K562 (cell line): ENCODE measurements around the gene NTRK1. TPM values are rescaled to one million over a fixed set of nuclear protein-coding genes. Genes with fewer than 3 reads are reported as not detected.

Experiments used
- CHCHD3 ChIP-seq: fragments of 250-450 bp; sonication (Bioruptor Pico); IDR thresholded peaks from 2 replicates; pipeline ENCODE4 v2.1.2; 2022; ENCODE audit warnings: mild to moderate bottlenecking
- FOXK1 ChIP-seq: sonication (generic); formaldehyde crosslinking; IDR thresholded peaks from 2 replicates; pipeline ENCODE4 v1.8.0; 2022; ENCODE audit warnings: missing genetic modification reagents, mild to moderate bottlenecking, borderline replicate concordance
- MED1 ChIP-seq: sonication (generic); formaldehyde crosslinking; IDR thresholded peaks from 2 replicates; pipeline ENCODE4 v1.8.1; 2023; ENCODE audit warnings: missing genetic modification reagents, borderline replicate concordance
- ZBTB49 ChIP-seq: sonication (generic); formaldehyde crosslinking; IDR thresholded peaks from 2 replicates; pipeline ENCODE4 v1.8.0; 2022; ENCODE audit warnings: missing genetic modification reagents, mild to moderate bottlenecking, borderline replicate concordance
- ZNF253 ChIP-seq: fragments of 250-450 bp; sonication (Bioruptor Pico); conservative IDR thresholded peaks from 2 replicates; pipeline ENCODE4 v1.6.1; 2021; ENCODE audit warnings: mild to moderate bottlenecking
- ZNF395 ChIP-seq: fragments of 200-800 bp; sonication (Bioruptor generic); IDR thresholded peaks from 2 replicates; pipeline ENCODE4 v1.6.1; 2017; ENCODE audit warnings: missing genetic modification characterization, missing compliant biosample characterization
- ZNF408 ChIP-seq: fragments of 250-450 bp; sonication (Bioruptor Pico); IDR thresholded peaks from 2 replicates; pipeline ENCODE4 v1.4.0; 2020; ENCODE audit warnings: low read depth, mild to moderate bottlenecking, moderate library complexity
- ZSCAN32 ChIP-seq: fragments of 450-650 bp; formaldehyde crosslinking; IDR thresholded peaks from 2 replicates; pipeline ENCODE4 v1.4.0; 2020; ENCODE audit warnings: mild to moderate bottlenecking, moderate library complexity
- polyA plus RNA-seq, 8 experiments: library from polyadenylated mRNA; depleted of rRNA in 4 of 8; stranded (reverse) in 5 of 8; unstranded in 3 of 8; fragments of >200 nt; fragmentation: Nextera tagmentation in 2 of 8; fragmentation: Illumina TruSeq in 1 of 8; extraction: Ambion mirVana in 2 of 8; extraction: Trizol in 1 of 8; gene quantifications; 2 replicates each; pipeline versions ENCODE4 v1.2.1 to v1.2.3, GENCODE V29; 2011 to 2014; ENCODE audit warnings: inconsistent platforms in 1 of 8, missing spikeins in 1 of 8
- total RNA-seq, 7 experiments: library from RNA; depleted of rRNA in 6 of 7; stranded (reverse); fragments of >200 nt in 6 of 7; fragmentation: Illumina TruSeq in 2 of 7; extraction: Trizol in 2 of 7; gene quantifications; 2 replicates each; pipeline versions ENCODE4 v1.2.1 to v1.2.3, GENCODE V29; 2011 to 2021; ENCODE audit warnings: low replicate concordance in 1 of 7
- TF ChIP-seq, protein P1 (sequence below): fragments of 450-650 bp; conservative IDR thresholded peaks from 2 replicates; pipeline ENCODE4 v1.6.1; 2016; ENCODE audit warnings: missing genetic modification characterization, low read depth, mild to moderate bottlenecking, control low read depth, missing compliant biosample characterization
- TF ChIP-seq, protein P2 (sequence below): sonication (generic); formaldehyde crosslinking; IDR thresholded peaks from 2 replicates; pipeline ENCODE4 v1.8.0; 2023; ENCODE audit warnings: mild to moderate bottlenecking, missing genetic modification reagents
- TF ChIP-seq, protein P3 (sequence below), 3 experiments: fragments of 200-800 bp in 1 of 3; fragments of 250-450 bp in 1 of 3; fragments of 450-650 bp in 1 of 3; sonication (Bioruptor Pico) in 1 of 3; sonication (Bioruptor generic) in 1 of 3; formaldehyde crosslinking in 1 of 3; IDR thresholded peaks; 2 replicates each; pipeline versions ENCODE4 v1.6.1 to v1.8.0; 2016 to 2022; ENCODE audit warnings: mild to moderate bottlenecking in 2 of 3, missing genetic modification characterization in 2 of 3, missing compliant biosample characterization in 1 of 3, moderate library complexity in 1 of 3
- TF ChIP-seq, protein P4 (sequence below): sonication (generic); formaldehyde crosslinking; IDR thresholded peaks from 2 replicates; pipeline ENCODE4 v1.8.0; 2022; ENCODE audit warnings: mild to moderate bottlenecking, missing genetic modification reagents, borderline replicate concordance

The NTRK1 gene
- total and polyA plus RNA-seq, 9 of the 15 experiments (the other 6 are each of a cell fraction or from before 2014, with no cell fraction given): 0.46 to 30.0 (median 7.9) TPM

DNA sequence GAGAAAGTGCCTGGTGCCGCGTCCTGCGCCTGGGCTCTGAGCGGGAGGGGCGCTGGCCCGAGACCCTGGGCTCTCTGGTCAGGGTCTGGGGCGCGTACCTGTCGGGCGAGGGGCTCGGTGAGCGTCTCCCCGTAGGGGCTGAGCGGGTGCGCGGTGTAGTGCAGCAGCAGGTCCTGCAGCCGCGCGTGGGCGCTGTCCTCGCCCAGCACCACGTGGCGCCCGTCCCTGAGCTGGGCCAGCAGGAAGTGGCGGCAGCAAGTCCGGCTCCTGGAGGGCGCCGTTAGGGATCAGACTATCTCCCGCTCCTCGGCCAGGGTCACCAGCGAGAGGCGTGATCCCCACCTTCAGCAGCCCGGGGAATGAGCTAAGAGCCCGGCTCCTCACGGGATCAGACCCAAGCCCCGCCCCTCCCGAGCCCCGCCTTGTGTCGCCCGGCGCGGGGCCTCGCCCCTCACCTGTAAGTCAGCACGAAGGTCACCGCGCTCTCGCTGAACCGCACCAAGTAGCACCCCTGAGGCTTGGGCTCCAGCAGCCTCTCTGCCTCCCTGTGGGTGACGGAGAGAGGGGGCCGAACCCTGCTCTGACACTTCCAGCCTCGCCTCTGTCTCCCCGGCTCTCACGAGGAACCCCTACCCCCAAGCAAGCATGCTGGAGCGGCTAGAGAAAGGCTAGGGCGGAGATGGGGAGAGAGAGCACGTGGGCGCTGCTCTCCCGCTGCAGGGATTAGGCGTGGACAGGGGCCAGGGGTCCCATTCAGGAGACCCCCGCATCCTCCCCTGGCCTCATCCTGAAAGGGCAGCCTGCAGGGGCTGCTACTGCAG lies 46.7 kb upstream of the NTRK1 start (continued):
- TF ChIP-seq, protein P1, sequence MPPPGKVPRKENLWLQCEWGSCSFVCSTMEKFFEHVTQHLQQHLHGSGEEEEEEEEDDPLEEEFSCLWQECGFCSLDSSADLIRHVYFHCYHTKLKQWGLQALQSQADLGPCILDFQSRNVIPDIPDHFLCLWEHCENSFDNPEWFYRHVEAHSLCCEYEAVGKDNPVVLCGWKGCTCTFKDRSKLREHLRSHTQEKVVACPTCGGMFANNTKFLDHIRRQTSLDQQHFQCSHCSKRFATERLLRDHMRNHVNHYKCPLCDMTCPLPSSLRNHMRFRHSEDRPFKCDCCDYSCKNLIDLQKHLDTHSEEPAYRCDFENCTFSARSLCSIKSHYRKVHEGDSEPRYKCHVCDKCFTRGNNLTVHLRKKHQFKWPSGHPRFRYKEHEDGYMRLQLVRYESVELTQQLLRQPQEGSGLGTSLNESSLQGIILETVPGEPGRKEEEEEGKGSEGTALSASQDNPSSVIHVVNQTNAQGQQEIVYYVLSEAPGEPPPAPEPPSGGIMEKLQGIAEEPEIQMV (tag): no peak
- TF ChIP-seq ZSCAN32 (no peak), ZNF253 (CRISPR knock-in tag) (no peak), MED1 (CRISPR knock-in tag) (no peak), CHCHD3 (CRISPR knock-in tag) (no peak), ZBTB49 (no peak), FOXK1 (CRISPR knock-in tag) (no peak), ZNF408 (CRISPR knock-in tag) (no peak), ZNF395 (no peak)
- TF ChIP-seq, protein P2, sequence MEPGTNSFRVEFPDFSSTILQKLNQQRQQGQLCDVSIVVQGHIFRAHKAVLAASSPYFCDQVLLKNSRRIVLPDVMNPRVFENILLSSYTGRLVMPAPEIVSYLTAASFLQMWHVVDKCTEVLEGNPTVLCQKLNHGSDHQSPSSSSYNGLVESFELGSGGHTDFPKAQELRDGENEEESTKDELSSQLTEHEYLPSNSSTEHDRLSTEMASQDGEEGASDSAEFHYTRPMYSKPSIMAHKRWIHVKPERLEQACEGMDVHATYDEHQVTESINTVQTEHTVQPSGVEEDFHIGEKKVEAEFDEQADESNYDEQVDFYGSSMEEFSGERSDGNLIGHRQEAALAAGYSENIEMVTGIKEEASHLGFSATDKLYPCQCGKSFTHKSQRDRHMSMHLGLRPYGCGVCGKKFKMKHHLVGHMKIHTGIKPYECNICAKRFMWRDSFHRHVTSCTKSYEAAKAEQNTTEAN: no peak
- TF ChIP-seq, protein P3, sequence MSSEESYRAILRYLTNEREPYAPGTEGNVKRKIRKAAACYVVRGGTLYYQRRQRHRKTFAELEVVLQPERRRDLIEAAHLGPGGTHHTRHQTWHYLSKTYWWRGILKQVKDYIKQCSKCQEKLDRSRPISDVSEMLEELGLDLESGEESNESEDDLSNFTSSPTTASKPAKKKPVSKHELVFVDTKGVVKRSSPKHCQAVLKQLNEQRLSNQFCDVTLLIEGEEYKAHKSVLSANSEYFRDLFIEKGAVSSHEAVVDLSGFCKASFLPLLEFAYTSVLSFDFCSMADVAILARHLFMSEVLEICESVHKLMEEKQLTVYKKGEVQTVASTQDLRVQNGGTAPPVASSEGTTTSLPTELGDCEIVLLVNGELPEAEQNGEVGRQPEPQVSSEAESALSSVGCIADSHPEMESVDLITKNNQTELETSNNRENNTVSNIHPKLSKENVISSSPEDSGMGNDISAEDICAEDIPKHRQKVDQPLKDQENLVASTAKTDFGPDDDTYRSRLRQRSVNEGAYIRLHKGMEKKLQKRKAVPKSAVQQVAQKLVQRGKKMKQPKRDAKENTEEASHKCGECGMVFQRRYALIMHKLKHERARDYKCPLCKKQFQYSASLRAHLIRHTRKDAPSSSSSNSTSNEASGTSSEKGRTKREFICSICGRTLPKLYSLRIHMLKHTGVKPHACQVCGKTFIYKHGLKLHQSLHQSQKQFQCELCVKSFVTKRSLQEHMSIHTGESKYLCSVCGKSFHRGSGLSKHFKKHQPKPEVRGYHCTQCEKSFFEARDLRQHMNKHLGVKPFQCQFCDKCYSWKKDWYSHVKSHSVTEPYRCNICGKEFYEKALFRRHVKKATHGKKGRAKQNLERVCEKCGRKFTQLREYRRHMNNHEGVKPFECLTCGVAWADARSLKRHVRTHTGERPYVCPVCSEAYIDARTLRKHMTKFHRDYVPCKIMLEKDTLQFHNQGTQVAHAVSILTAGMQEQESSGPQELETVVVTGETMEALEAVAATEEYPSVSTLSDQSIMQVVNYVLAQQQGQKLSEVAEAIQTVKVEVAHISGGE (CRISPR knock-in tag; IDR thresholded peaks at IDR 0.05): peak in 1 of 3 experiments; percentile 90; a peak in 2 of 6 replicates
- TF ChIP-seq, protein P4, sequence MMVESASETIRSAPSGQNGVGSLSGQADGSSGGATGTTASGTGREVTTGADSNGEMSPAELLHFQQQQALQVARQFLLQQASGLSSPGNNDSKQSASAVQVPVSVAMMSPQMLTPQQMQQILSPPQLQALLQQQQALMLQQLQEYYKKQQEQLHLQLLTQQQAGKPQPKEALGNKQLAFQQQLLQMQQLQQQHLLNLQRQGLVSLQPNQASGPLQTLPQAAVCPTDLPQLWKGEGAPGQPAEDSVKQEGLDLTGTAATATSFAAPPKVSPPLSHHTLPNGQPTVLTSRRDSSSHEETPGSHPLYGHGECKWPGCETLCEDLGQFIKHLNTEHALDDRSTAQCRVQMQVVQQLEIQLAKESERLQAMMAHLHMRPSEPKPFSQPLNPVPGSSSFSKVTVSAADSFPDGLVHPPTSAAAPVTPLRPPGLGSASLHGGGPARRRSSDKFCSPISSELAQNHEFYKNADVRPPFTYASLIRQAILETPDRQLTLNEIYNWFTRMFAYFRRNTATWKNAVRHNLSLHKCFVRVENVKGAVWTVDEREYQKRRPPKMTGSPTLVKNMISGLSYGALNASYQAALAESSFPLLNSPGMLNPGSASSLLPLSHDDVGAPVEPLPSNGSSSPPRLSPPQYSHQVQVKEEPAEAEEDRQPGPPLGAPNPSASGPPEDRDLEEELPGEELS (CRISPR knock-in tag): 0 out of 2 replicates have a peak, but pooled peaks have one; percentile 65
